Erythroblast (primary cell): ENCODE results near the gene POTEM.
"Not testable (repeated sequence)": the region's sequence is repeated elsewhere in the genome, so short reads cannot be mapped to it uniquely, and the experiment has no call there.

Experiments
- DNase-seq, 2 experiments: peaks; one replicate each; lab custom pipeline; 2025; lab: John Stamatoyannopoulos, UW

Gene POTEM

GRCh38 chr14:18967134-18967533 is at the start of gene POTEM:
Gene POTEM, plus strand, starts transcription at chr14:18967434. Its CDS starts 52 bp downstream, at chr14:18967486.
- DNase-seq = not testable (repeated sequence)

- DNase-seq = not testable (repeated sequence)
These were observed 48.9 kb upstream of the POTEM start for GRCh38 chr14:18918345-18918744.

- not testable (repeated sequence) for DNase-seq
These were observed 47.2 kb upstream of the POTEM start for GRCh38 chr14:18920052-18920451.

GRCh38 chr14:18921055-18921701 is 46.1 kb upstream of the POTEM start:
- DNase-seq = not testable (repeated sequence)

- not testable (repeated sequence) for DNase-seq
These were observed 30.4 kb upstream of the POTEM start for GRCh38 chr14:18936848-18937247.

GRCh38 chr14:18938733-18939132 is 28.5 kb upstream of the POTEM start:
- DNase-seq = not testable (repeated sequence)

- DNase-seq = not testable (repeated sequence)
These were observed 17.3 kb upstream of the POTEM start for GRCh38 chr14:18949939-18950338.

GRCh38 chr14:18953085-18953484 is 14.1 kb upstream of the POTEM start:
- not testable (repeated sequence) for DNase-seq

GRCh38 chr14:18955816-18956215 is 11.4 kb upstream of the POTEM start:
- DNase-seq = not testable (repeated sequence)

- DNase-seq = not testable (repeated sequence)
These were observed 5.7 kb upstream of the POTEM start for GRCh38 chr14:18961576-18961975.

GRCh38 chr14:18962143-18962542 is 5.1 kb upstream of the POTEM start:
- not testable (repeated sequence) for DNase-seq

GRCh38 chr14:18963276-18963675 is 4.0 kb upstream of the POTEM start:
- DNase-seq = not testable (repeated sequence)

- not testable (repeated sequence) for DNase-seq
These were observed 2.4 kb upstream of the POTEM start for GRCh38 chr14:18964878-18965277.

- DNase-seq = not testable (repeated sequence)
These were observed 35.3 kb downstream of the POTEM start for GRCh38 chr14:19002566-19002965.

GRCh38 chr14:19006490-19006889 is 39.3 kb downstream of the POTEM start:
- not testable (repeated sequence) for DNase-seq

- not testable (repeated sequence) for DNase-seq
These were observed 40.4 kb downstream of the POTEM start for GRCh38 chr14:19007678-19008077.

- DNase-seq = not testable (repeated sequence)
These were observed 43.8 kb downstream of the POTEM start for GRCh38 chr14:19011029-19011428.

GRCh38 chr14:19011703-19012102 is 44.5 kb downstream of the POTEM start:
- DNase-seq = not testable (repeated sequence)

GRCh38 chr14:19015185-19015584 is 48.0 kb downstream of the POTEM start:
- not testable (repeated sequence) for DNase-seq

- DNase-seq = not testable (repeated sequence)
These were observed 57.9 kb downstream of the POTEM start for GRCh38 chr14:19025080-19025589.

- not testable (repeated sequence) for DNase-seq
These were observed 59.6 kb downstream of the POTEM start for GRCh38 chr14:19026649-19027351.

GRCh38 chr14:19027895-19028294 is 60.7 kb downstream of the POTEM start:
- DNase-seq = not testable (repeated sequence)
